HFFc6 (cell line): ENCODE results near the gene C2orf74. TPM values are rescaled to one million over a fixed set of nuclear protein-coding genes. Genes with fewer than 3 reads are reported as not detected.
"Not testable (repeated sequence)": the region's sequence is repeated elsewhere in the genome, so short reads cannot be mapped to it uniquely, and the experiment has no call there.

ENCODE experiments used
- DNase-seq: peaks from one replicate; pipeline ENCODE4 v3.0.0-alpha.2; 2018
- H3K27ac Mint-ChIP-seq: 2 replicates; pipeline ENCODE4 v1.8.0; 2020; ENCODE audit warnings: mild to moderate bottlenecking, mixed read lengths
- H3K27me3 Mint-ChIP-seq: 2 replicates; pipeline ENCODE4 v1.8.0; 2021; ENCODE audit warnings: mild to moderate bottlenecking, moderate library complexity, mixed read lengths; ENCODE audit not compliant: insufficient read depth
- H3K36me3 Mint-ChIP-seq: 2 replicates; pipeline ENCODE4 v1.8.0; 2021; ENCODE audit warnings: low read depth, mixed read lengths
- H3K4me1 Mint-ChIP-seq: 2 replicates; pipeline ENCODE4 v1.8.0; 2020; ENCODE audit warnings: low read depth, mixed read lengths
- H3K4me3 Mint-ChIP-seq: 2 replicates; pipeline ENCODE4 v1.8.0; 2020; ENCODE audit warnings: mild to moderate bottlenecking, moderate library complexity, mixed read lengths
- H3K9me3 Mint-ChIP-seq: 2 replicates; pipeline ENCODE4 v1.8.0; 2020; ENCODE audit warnings: mild to moderate bottlenecking, mixed read lengths
- total RNA-seq, 6 experiments: library from RNA; stranded (reverse); fragmentation: NEBNext Ultra II Directional; extraction: Animal tissue kit (Norgen Biotek cat#: 25700); gene quantifications; 2 replicates in 1 of 6; 3 replicates in 5 of 6; pipeline ENCODE4 v1.2.3, GENCODE V29; 2021
- TF ChIP-seq, protein P1 (sequence below): fragments of 200-600 bp; sonication (generic); IDR thresholded peaks from 2 replicates; pipeline ENCODE4 v1.5.0; 2021; ENCODE audit warnings: antibody characterized with exemption, mild to moderate bottlenecking

C2orf74 gene
- total RNA-seq, 6 experiments from 2014 or later = 13.5 to 23.0 (median 20.7) TPM

DNA sequence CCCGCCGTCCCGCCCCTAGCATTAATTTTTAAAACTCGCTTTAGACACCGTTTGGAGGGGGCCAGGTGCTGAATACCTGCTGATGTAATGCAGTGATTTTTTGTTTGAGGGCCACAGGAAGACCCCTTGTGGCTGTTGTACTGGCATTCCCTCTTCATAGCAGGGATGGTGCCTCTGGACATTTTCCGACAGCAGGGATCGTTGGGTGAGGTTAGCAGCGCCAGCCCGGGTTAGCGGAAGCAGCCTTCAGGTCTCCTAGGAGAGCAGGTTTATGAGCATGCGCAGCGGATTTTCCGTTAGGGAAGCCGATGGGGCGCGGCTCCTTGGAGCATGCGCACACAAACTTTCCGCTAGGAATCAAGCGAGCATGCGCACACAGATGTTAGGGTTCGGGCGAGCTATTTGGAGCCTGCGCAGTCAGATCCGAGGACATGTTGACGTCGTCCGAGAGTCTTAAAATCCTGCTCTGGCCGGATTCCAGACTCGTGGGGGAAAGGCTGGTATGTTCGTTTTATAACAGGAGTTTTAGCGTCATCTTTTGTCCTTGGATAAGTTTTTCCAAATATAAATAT is 17.2 kb upstream of the C2orf74 start:
- H3K27me3 Mint-ChIP-seq = peaks cover 2% of the 10 kb centered on the region; the same call in 1 of the 2 replicates
- H3K4me1 Mint-ChIP-seq = peaks cover 6% of the 10 kb centered on the region
- peak overlapping the region; percentile 94 for H3K4me3 Mint-ChIP-seq
- H3K27ac Mint-ChIP-seq = peak overlapping the region; percentile 96
- H3K9me3 Mint-ChIP-seq = peaks cover 4% of the 10 kb centered on the region
- DNase-seq = peak; percentile 97
- peaks cover 18% of the 10 kb centered on the region for H3K36me3 Mint-ChIP-seq
- TF ChIP-seq, protein P1, sequence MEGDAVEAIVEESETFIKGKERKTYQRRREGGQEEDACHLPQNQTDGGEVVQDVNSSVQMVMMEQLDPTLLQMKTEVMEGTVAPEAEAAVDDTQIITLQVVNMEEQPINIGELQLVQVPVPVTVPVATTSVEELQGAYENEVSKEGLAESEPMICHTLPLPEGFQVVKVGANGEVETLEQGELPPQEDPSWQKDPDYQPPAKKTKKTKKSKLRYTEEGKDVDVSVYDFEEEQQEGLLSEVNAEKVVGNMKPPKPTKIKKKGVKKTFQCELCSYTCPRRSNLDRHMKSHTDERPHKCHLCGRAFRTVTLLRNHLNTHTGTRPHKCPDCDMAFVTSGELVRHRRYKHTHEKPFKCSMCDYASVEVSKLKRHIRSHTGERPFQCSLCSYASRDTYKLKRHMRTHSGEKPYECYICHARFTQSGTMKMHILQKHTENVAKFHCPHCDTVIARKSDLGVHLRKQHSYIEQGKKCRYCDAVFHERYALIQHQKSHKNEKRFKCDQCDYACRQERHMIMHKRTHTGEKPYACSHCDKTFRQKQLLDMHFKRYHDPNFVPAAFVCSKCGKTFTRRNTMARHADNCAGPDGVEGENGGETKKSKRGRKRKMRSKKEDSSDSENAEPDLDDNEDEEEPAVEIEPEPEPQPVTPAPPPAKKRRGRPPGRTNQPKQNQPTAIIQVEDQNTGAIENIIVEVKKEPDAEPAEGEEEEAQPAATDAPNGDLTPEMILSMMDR = peak; percentile 17; the same call in 1 of the 2 replicates

DNA sequence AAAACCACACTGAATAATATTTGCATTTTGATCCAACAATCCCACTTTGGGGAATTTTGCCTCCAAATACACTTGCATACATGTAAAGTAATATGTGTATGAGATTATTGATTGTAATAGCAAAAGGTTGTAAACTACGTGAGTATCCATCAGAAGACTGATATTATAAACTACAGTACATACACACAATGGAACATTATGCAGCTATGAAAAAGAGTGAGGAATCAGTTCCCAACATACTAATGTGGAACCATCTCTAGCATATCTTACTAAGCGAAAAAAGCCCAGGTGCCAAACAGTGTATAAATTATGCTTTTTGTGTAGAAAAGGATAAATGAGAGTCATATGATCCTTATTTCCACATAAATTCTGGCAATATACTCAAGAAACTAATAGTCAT is 16.0 kb upstream of the C2orf74 start:
- TF ChIP-seq, protein P1 = no peak
- peaks cover 4% of the 10 kb centered on the region for H3K9me3 Mint-ChIP-seq
- peaks cover 11% of the 10 kb centered on the region for H3K4me1 Mint-ChIP-seq
- DNase-seq = no peak
- peaks cover 2% of the 10 kb centered on the region for H3K27me3 Mint-ChIP-seq
- H3K36me3 Mint-ChIP-seq = peaks cover 29% of the 10 kb centered on the region
- H3K4me3 Mint-ChIP-seq = peak overlapping the region; percentile 94; the same call in 1 of the 2 replicates
- H3K27ac Mint-ChIP-seq = peak overlapping the region; percentile 96

DNA sequence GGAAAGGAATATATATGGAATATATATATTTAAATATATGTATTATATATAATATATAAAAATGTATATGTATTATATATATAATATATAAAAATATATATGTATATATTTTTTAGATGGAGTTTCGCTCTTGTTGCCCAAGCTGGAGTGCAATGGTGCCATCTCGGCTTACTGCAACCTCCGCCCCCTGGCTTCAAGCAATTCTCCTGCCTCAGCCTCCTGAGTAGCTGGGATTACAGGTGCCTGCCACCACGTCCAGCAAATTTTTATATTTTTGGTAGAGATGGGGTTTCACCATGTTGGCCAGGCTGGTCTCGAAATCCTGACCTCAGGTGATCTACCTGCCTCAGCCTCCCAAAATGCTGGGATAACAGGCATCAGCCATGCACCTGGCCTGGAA is 13.9 kb upstream of the C2orf74 start:
- H3K9me3 Mint-ChIP-seq = peaks cover 11% of the 10 kb centered on the region
- peaks cover 34% of the 10 kb centered on the region for H3K36me3 Mint-ChIP-seq
- not testable (repeated sequence) for DNase-seq, H3K27ac Mint-ChIP-seq, H3K27me3 Mint-ChIP-seq, H3K4me3 Mint-ChIP-seq
- peaks cover 17% of the 10 kb centered on the region for H3K4me1 Mint-ChIP-seq

- H3K36me3 Mint-ChIP-seq = peaks cover 34% of the 10 kb centered on the region
- no peak for DNase-seq
- H3K27ac Mint-ChIP-seq = no peak overlapping the region
- TF ChIP-seq, protein P1 = no peak
- peaks cover 11% of the 10 kb centered on the region for H3K9me3 Mint-ChIP-seq
- no peak overlapping the region for H3K4me3 Mint-ChIP-seq
- peaks cover 2% of the 10 kb centered on the region for H3K27me3 Mint-ChIP-seq
- H3K4me1 Mint-ChIP-seq = peaks cover 17% of the 10 kb centered on the region
Observed at GRCh38 chr2:61149074-61149473, 12.9 kb upstream of the C2orf74 start.

- TF ChIP-seq, protein P1 = no peak
- H3K27me3 Mint-ChIP-seq = no peaks in the 10 kb centered on the region; the same call in 1 of the 2 replicates
- H3K4me3 Mint-ChIP-seq = no peak overlapping the region
- peaks cover 7% of the 10 kb centered on the region; the same call in 1 of the 2 replicates for H3K9me3 Mint-ChIP-seq
- peaks cover 11% of the 10 kb centered on the region for H3K4me1 Mint-ChIP-seq
- no peak overlapping the region for H3K27ac Mint-ChIP-seq
- peak; percentile 37 for DNase-seq
- H3K36me3 Mint-ChIP-seq = peaks cover 30% of the 10 kb centered on the region
Observed at GRCh38 chr2:61151436-61151835, 10.6 kb upstream of the C2orf74 start.

- Mint-ChIP-seq H3K4me1 (no peaks in the 10 kb centered on the region), H3K9me3 (no peaks in the 10 kb centered on the region), H3K27me3 (no peaks in the 10 kb centered on the region; the same call in 1 of the 2 replicates), H3K4me3 (no peak overlapping the region), H3K36me3 (peaks cover 37% of the 10 kb centered on the region), H3K27ac (no peak overlapping the region)
- no peak for DNase-seq
- TF ChIP-seq, protein P1 = no peak
Observed at GRCh38 chr2:61157371-61158003, 4.5 kb upstream of the C2orf74 start.
